Measurements from ENCODE around the gene GNGT2.

Gene GNGT2

GRCh38 chr17:49227436-49228261 lies 17.3 kb upstream of the GNGT2 start:
- H3K36me3 ChIP-seq (ENCODE audit: control insufficient read depth, insufficient read depth, low read length): peaks cover 7% of the 10 kb centered on the region
- no peaks in the 10 kb centered on the region; the same call in 1 of the 2 replicates for H3K27me3 ChIP-seq (replicated peaks; ENCODE audit: control insufficient read depth, insufficient read depth, low read length)
- DNase-seq (ENCODE audit: extremely low read depth, insufficient read length): no peak
- no peak overlapping the region for H3K4me3 ChIP-seq (replicated peaks; ENCODE audit: low read depth, low read length)
- TF ChIP-seq CTCF (IDR thresholded peaks at IDR 0.05; ENCODE audit: insufficient read depth, low read length, poor library complexity, severe bottlenecking): peak; percentile 82

- DNase-seq (ENCODE audit: extremely low read depth, insufficient read length): no peak
- Histone ChIP-seq H3K27me3 (replicated peaks; ENCODE audit: control insufficient read depth, insufficient read depth, low read length) (no peaks in the 10 kb centered on the region; the same call in 1 of the 2 replicates), H3K4me3 (replicated peaks; ENCODE audit: low read depth, low read length) (no peak overlapping the region), H3K36me3 (ENCODE audit: control insufficient read depth, insufficient read depth, low read length) (peaks cover 12% of the 10 kb centered on the region)
- no peak for TF ChIP-seq CTCF (IDR thresholded peaks at IDR 0.05; ENCODE audit: insufficient read depth, low read length, poor library complexity, severe bottlenecking)
Observed at GRCh38 chr17:49226771-49227435, 16.5 kb upstream of the GNGT2 start.

- TF ChIP-seq CTCF (IDR thresholded peaks at IDR 0.05; ENCODE audit: insufficient read depth, low read length, poor library complexity, severe bottlenecking): no peak
- DNase-seq (ENCODE audit: extremely low read depth, insufficient read length): no peak
- Histone ChIP-seq H3K27me3 (replicated peaks; ENCODE audit: control insufficient read depth, insufficient read depth, low read length) (no peaks in the 10 kb centered on the region; the same call in 1 of the 2 replicates), H3K4me3 (replicated peaks; ENCODE audit: low read depth, low read length) (no peak overlapping the region), H3K36me3 (ENCODE audit: control insufficient read depth, insufficient read depth, low read length) (peaks cover 15% of the 10 kb centered on the region)
Observed at GRCh38 chr17:49225554-49226236, 15.3 kb upstream of the GNGT2 start.

- Histone ChIP-seq H3K4me3 (replicated peaks; ENCODE audit: low read depth, low read length) (no peak overlapping the region), H3K27me3 (replicated peaks; ENCODE audit: control insufficient read depth, insufficient read depth, low read length) (no peaks in the 10 kb centered on the region), H3K36me3 (ENCODE audit: control insufficient read depth, insufficient read depth, low read length) (peaks cover 17% of the 10 kb centered on the region)
- DNase-seq (ENCODE audit: extremely low read depth, insufficient read length): no peak
- no peak for TF ChIP-seq CTCF (IDR thresholded peaks at IDR 0.05; ENCODE audit: insufficient read depth, low read length, poor library complexity, severe bottlenecking)
Observed at GRCh38 chr17:49224997-49225337, 14.6 kb upstream of the GNGT2 start.

- DNase-seq (ENCODE audit: extremely low read depth, insufficient read length): peak; percentile 69
- H3K4me3 ChIP-seq (replicated peaks; ENCODE audit: low read depth, low read length): no peak overlapping the region
- H3K27me3 ChIP-seq (replicated peaks; ENCODE audit: control insufficient read depth, insufficient read depth, low read length): no peaks in the 10 kb centered on the region
- TF ChIP-seq CTCF (IDR thresholded peaks at IDR 0.05; ENCODE audit: insufficient read depth, low read length, poor library complexity, severe bottlenecking): no peak
- peaks cover 17% of the 10 kb centered on the region for H3K36me3 ChIP-seq (ENCODE audit: control insufficient read depth, insufficient read depth, low read length)
Observed at GRCh38 chr17:49224198-49224996, 14.0 kb upstream of the GNGT2 start.

Data from GM06990 (cell line).